K562 (cell line): ENCODE measurements around the gene PRKCE. TPM values are rescaled to one million over a fixed set of nuclear protein-coding genes. Genes with fewer than 3 reads are reported as not detected.

ENCODE experiments used
- ATAC-seq: fragments of 200-7000 bp; cut with Tn5 transposase; 3 replicates; pipeline ENCODE4 v1.9.1; 2020; ENCODE audit warnings: moderate library complexity
- BruUV-seq: library from RNA; stranded (reverse); fragments of 400-500 nt; replicated peaks from 2 replicates; lab custom pipeline; 2021; lab: Mats Ljungman, UMichigan
- CTCF ChIA-PET: fragments of 300-600 bp; formaldehyde crosslinking; extraction: SDS; loops from one replicate; lab custom pipeline; 2021; ENCODE audit warnings: low intra/inter-chr PET ratio; lab: Yijun Ruan, JAX
- POLR2A ChIA-PET: fragments of 300-600, 350-650 bp; sonication (Branson Sonifier 250); formaldehyde crosslinking; extraction: SDS; loops from one replicate; lab custom pipeline; 2021; ENCODE audit warnings: antibody characterized with exemption, inconsistent platforms; lab: Yijun Ruan, JAX
- DNase-seq, 4 experiments: peaks; one replicate each; pipeline versions ENCODE4 v3.0.0 to v3.0.0-alpha.2; 2011 to 2018; ENCODE audit warnings: low spot score in 3 of 4, mixed read lengths in 3 of 4; ENCODE audit errors: extremely low read depth in 1 of 4
- FAIRE-seq: peaks from 2 replicates; lab custom pipeline; 2011; peaks lifted over from hg19 to GRCh38; lab: Jason Lieb, UNC
- H2AFZ ChIP-seq: 2 replicates; pipeline ENCODE4 v1.6.0; 2011; ENCODE audit warnings: low read depth, low read length, control low read depth, inconsistent platforms
- H3K27ac ChIP-seq: fragments of 200-600 bp; 3 replicates; pipeline ENCODE4 v1.8.0; 2011; ENCODE audit warnings: low read depth, mild to moderate bottlenecking, control low read depth, inconsistent platforms, low read length, moderate library complexity, mixed read lengths; ENCODE audit errors: extremely low read depth
- H3K27me3 ChIP-seq, 2 experiments: fragments of 300-600 bp in 1 of 2; 2 replicates in 1 of 2; 3 replicates in 1 of 2; pipeline versions ENCODE4 v1.6.0 to v1.8.0; 2011; ENCODE audit warnings: inconsistent platforms in 2 of 2, low read length in 2 of 2, mild to moderate bottlenecking in 1 of 2, mixed read lengths in 1 of 2, moderate library complexity in 1 of 2; ENCODE audit not compliant: control insufficient read depth in 2 of 2, insufficient read depth in 2 of 2
- H3K36me3 ChIP-seq: fragments of 300-600 bp; 3 replicates; pipeline ENCODE4 v1.8.0; 2011; ENCODE audit warnings: mild to moderate bottlenecking, low read length, inconsistent platforms; ENCODE audit not compliant: control insufficient read depth, insufficient read depth
- H3K4me1 ChIP-seq, 2 experiments: fragments of 200-600 bp in 1 of 2; replicated peaks in 1 of 2; 2 replicates in 1 of 2; 3 replicates in 1 of 2; pipeline versions ENCODE4 v1.5.1 to v1.8.0; 2011; ENCODE audit warnings: inconsistent platforms in 2 of 2, low read length in 2 of 2, mild to moderate bottlenecking in 1 of 2, mixed read lengths in 1 of 2, moderate library complexity in 1 of 2; ENCODE audit not compliant: control insufficient read depth in 2 of 2, insufficient read depth in 2 of 2
- H3K4me2 ChIP-seq: 2 replicates; pipeline ENCODE4 v1.6.1; 2011; ENCODE audit warnings: low read length, control low read depth, inconsistent platforms, mixed read lengths; ENCODE audit not compliant: insufficient read depth
- H3K4me3 ChIP-seq: fragments of 200-600 bp; sonication (generic), shearing (Covaris generic); 2 replicates; pipeline ENCODE4 v1.5.1; 2016; ENCODE audit warnings: control low read depth, inconsistent platforms
- H3K79me2 ChIP-seq: fragments of 200-600 bp; 3 replicates; pipeline ENCODE4 v1.8.0; 2011; ENCODE audit warnings: low read length, inconsistent platforms; ENCODE audit not compliant: control insufficient read depth, insufficient read depth
- H3K9ac ChIP-seq, 2 experiments: 2 replicates each; pipeline versions ENCODE4 v1.6.0 to v1.6.1; 2011; ENCODE audit warnings: low read depth in 2 of 2, low read length in 2 of 2, control low read depth in 1 of 2, inconsistent platforms in 1 of 2, mild to moderate bottlenecking in 1 of 2, mixed read lengths in 1 of 2; ENCODE audit not compliant: insufficient read depth in 1 of 2
- H3K9me1 ChIP-seq: one replicate; pipeline ENCODE4 v1.6.0; 2011; ENCODE audit warnings: inconsistent platforms, mild to moderate bottlenecking, low read length, moderate library complexity; ENCODE audit not compliant: control insufficient read depth, insufficient read depth
- H3K9me3 ChIP-seq: replicated peaks from 2 replicates; pipeline ENCODE4 v1.5.1; 2011; ENCODE audit warnings: low read depth, low read length, inconsistent platforms; ENCODE audit not compliant: control insufficient read depth, insufficient read depth
- H4K20me1 ChIP-seq: replicated peaks from 2 replicates; pipeline ENCODE4 v1.6.1; 2011; ENCODE audit warnings: low read length, inconsistent platforms, mixed read lengths; ENCODE audit not compliant: control insufficient read depth, insufficient read depth
- ATF1 ChIP-seq, 2 experiments: fragments of 450-650 bp in 1 of 2; IDR thresholded peaks; 2 replicates each; pipeline ENCODE4 v1.6.1; 2016; ENCODE audit warnings: missing compliant biosample characterization in 1 of 2, missing genetic modification characterization in 1 of 2
- CBFA2T3 ChIP-seq: fragments of 450-650 bp; IDR thresholded peaks from 2 replicates; pipeline ENCODE4 v1.6.1; 2017
- CTBP1 ChIP-seq: fragments of 450-650 bp; IDR thresholded peaks from 2 replicates; pipeline ENCODE4 v1.6.1; 2016; ENCODE audit warnings: borderline replicate concordance
- ELK3 ChIP-seq: fragments of 450-650 bp; formaldehyde crosslinking; IDR thresholded peaks from 2 replicates; pipeline ENCODE4 v1.4.0; 2020; ENCODE audit warnings: mild to moderate bottlenecking
- EP300 ChIP-seq: IDR thresholded peaks from 2 replicates; pipeline ENCODE4 v1.6.1; 2012; ENCODE audit warnings: low read length, improper control_type of control experiment
- KDM2B ChIP-seq: fragments of 250-450 bp; sonication (Bioruptor Pico); IDR thresholded peaks from 2 replicates; pipeline ENCODE4 v1.8.0; 2021; ENCODE audit warnings: mild to moderate bottlenecking, moderate library complexity
- KLF10 ChIP-seq: fragments of 250-450 bp; sonication (Bioruptor Pico); IDR thresholded peaks from 2 replicates; pipeline ENCODE4 v1.6.1; 2021; ENCODE audit warnings: matching md5 sums
- MAFF ChIP-seq: IDR thresholded peaks from 2 replicates; pipeline ENCODE4 v1.6.1; 2012; ENCODE audit warnings: low read length, improper control_type of control experiment
- RBM25 ChIP-seq: fragments of 200-400 bp; formaldehyde crosslinking; IDR thresholded peaks from 2 replicates; pipeline ENCODE4 v1.6.1; 2018; ENCODE audit warnings: low read length, low read depth, moderate library complexity; ENCODE audit not compliant: severe bottlenecking
- RCOR1 ChIP-seq, 2 experiments: IDR thresholded peaks; 2 replicates each; pipeline ENCODE4 v1.6.1; 2012; ENCODE audit warnings: low read depth in 2 of 2, low read length in 2 of 2, borderline replicate concordance in 1 of 2, improper control_type of control experiment in 1 of 2
- SMARCA4 ChIP-seq: fragments of 450-650 bp; IDR thresholded peaks from 2 replicates; pipeline ENCODE4 v1.6.1; 2016
- TRIM25 ChIP-seq: fragments of 450-650 bp; IDR thresholded peaks from 2 replicates; pipeline ENCODE4 v1.7.0; 2016; ENCODE audit warnings: borderline replicate concordance
- VEZF1 ChIP-seq: fragments of 200-800 bp; sonication (Bioruptor generic); IDR thresholded peaks from 2 replicates; pipeline ENCODE4 v1.6.1; 2017; ENCODE audit warnings: missing genetic modification characterization, missing compliant biosample characterization
- ZNF57 ChIP-seq: fragments of 450-650 bp; formaldehyde crosslinking; IDR thresholded peaks from 2 replicates; pipeline ENCODE4 v1.4.0; 2020; ENCODE audit warnings: mild to moderate bottlenecking, moderate library complexity
- ZNF639 ChIP-seq, 2 experiments: fragments of 200-800 bp in 1 of 2; sonication (Bioruptor generic) in 1 of 2; sonication (generic) in 1 of 2; formaldehyde crosslinking in 1 of 2; IDR thresholded peaks in 1 of 2; conservative IDR thresholded peaks in 1 of 2; 2 replicates each; pipeline versions ENCODE4 v1.5.0 to v1.6.1; 2016 to 2020; ENCODE audit warnings: missing compliant biosample characterization in 1 of 2, missing genetic modification characterization in 1 of 2, missing genetic modification reagents in 1 of 2
- WGBS: fragments of 100-300 bp; shearing (Covaris generic); methylation state at CpG from one replicate; pipeline ENCODE4 v1.1.6; 2016; ENCODE audit warnings: low coverage, mixed read lengths; ENCODE audit not compliant: insufficient coverage; ENCODE audit errors: missing lambda C conversion rate; 5-methylcytosine and 5-hydroxymethylcytosine counted together
- in situ Hi-C: fragments of 300-500 bp; cut with MboI; formaldehyde crosslinking; loops from 4 replicates; pipeline ENCODE4 v1.15.0; 2018; ENCODE audit warnings: inconsistent platforms, mixed read lengths
- intact Hi-C: fragments of 100-400 bp; cut with micrococcal nuclease; formaldehyde crosslinking; loops from 2 replicates; pipeline ENCODE4 v1.14.2; 2022
- polyA plus RNA-seq, 8 experiments: library from polyadenylated mRNA; depleted of rRNA in 4 of 8; stranded (reverse) in 5 of 8; unstranded in 3 of 8; fragments of >200 nt; fragmentation: Nextera tagmentation in 2 of 8; fragmentation: Illumina TruSeq in 1 of 8; extraction: Ambion mirVana in 2 of 8; extraction: Trizol in 1 of 8; gene quantifications; 2 replicates each; pipeline versions ENCODE4 v1.2.1 to v1.2.3, GENCODE V29; 2011 to 2014; ENCODE audit warnings: inconsistent platforms in 1 of 8, missing spikeins in 1 of 8
- total RNA-seq, 7 experiments: library from RNA; depleted of rRNA in 6 of 7; stranded (reverse); fragments of >200 nt in 6 of 7; fragmentation: Illumina TruSeq in 2 of 7; extraction: Trizol in 2 of 7; gene quantifications; 2 replicates each; pipeline versions ENCODE4 v1.2.1 to v1.2.3, GENCODE V29; 2011 to 2021; ENCODE audit warnings: low replicate concordance in 1 of 7

The PRKCE gene
- total and polyA plus RNA-seq, 9 of the 15 experiments (the other 6 are each of a cell fraction or from before 2014, with no cell fraction given) = 0.06 to 1.0 (median 0.22) TPM; not detected in 1

- no peak for TF ChIP-seq ZNF57 (CRISPR knock-in tag)
- TF ChIP-seq RBM25 = peak; percentile 51
- TF ChIP-seq CTBP1 = no peak
- no peak for TF ChIP-seq KDM2B
Measured at GRCh38 chr2:45668509-45668908, 17.0 kb downstream of the PRKCE start (continued).

GRCh38 chr2:45669032-45669486 lies 17.6 kb downstream of the PRKCE start:
- no peaks in the 10 kb centered on the region for H3K36me3 ChIP-seq
- ChIA-PET CTCF (no interaction called here), POLR2A (interaction anchor here (0.6 kb wide), 1 partner anchor 567 kb away, joined by 3 read pairs; no protein-coding TSS in a partner anchor)
- in situ Hi-C loops = no loop called here
- H2AFZ ChIP-seq = no peak overlapping the region
- no peak overlapping the region for H3K4me2 ChIP-seq
- H3K27me3 ChIP-seq = peaks cover 4% of the 10 kb centered on the region in 2 experiments; a peak in 4 of 5 replicates
- no peaks in the 10 kb centered on the region for H4K20me1 ChIP-seq
- WGBS = 11% methylated on average over 7 of the region's 7 CpGs
- no peak overlapping the region for H3K27ac ChIP-seq
- no TSS peak for BruUV-seq
- no peaks in the 10 kb centered on the region for H3K9me3 ChIP-seq
- FAIRE-seq = no peak
- no peaks in the 10 kb centered on the region for H3K9me1 ChIP-seq
- H3K9ac ChIP-seq = no peak overlapping the region
- no peaks in the 10 kb centered on the region for H3K79me2 ChIP-seq
- H3K4me1 ChIP-seq = peaks cover 0 to 4% of the 10 kb centered on the region in 2 experiments; a peak in 2 of 5 replicates
- H3K4me3 ChIP-seq = no peak overlapping the region
- peak in 3 of 4 experiments; percentile 13 to 44 (median 16) for DNase-seq
- intact Hi-C loops = no loop called here
- ATAC-seq = peak; percentile 34; the same call in 2 of the 3 replicates
- 0 out of 2 replicates have a peak, but pooled peaks have one; percentile 53 for TF ChIP-seq SMARCA4
- TF ChIP-seq ATF1 (CRISPR knock-in tag; IDR thresholded peaks at IDR 0.05) = no peak
- TF ChIP-seq ATF1 (tag; IDR thresholded peaks at IDR 0.05) = no peak
- peak; percentile 55; the same call in 1 of the 2 replicates for TF ChIP-seq VEZF1 (CRISPR knock-in tag)
- TF ChIP-seq ZNF639 (CRISPR knock-in tag; conservative IDR thresholded peaks at IDR 0.05 in 1 of 2, IDR thresholded peaks at IDR 0.05 in 1 of 2) = peak in 1 of 2 experiments; percentile 57; a peak in 2 of 4 replicates
- TF ChIP-seq ELK3 (CRISPR knock-in tag) = no peak
- TF ChIP-seq TRIM25 = no peak
- TF ChIP-seq KLF10 (CRISPR knock-in tag) = no peak
- no peak for TF ChIP-seq MAFF
- peak; percentile 74 for TF ChIP-seq CBFA2T3
- peak in 1 of 2 experiments; percentile 96; a peak in 2 of 4 replicates for TF ChIP-seq RCOR1 (IDR thresholded peaks at IDR 0.05; ENCODE audit: borderline replicate concordance in 1 of 2, low read depth in 2 of 2, low read length in 2 of 2)
- peak; percentile 59; the same call in 1 of the 2 replicates for TF ChIP-seq EP300
